HEK293T (cell line): ENCODE results near the gene CPT1B.

Experiments
- FOXK2 ChIP-seq: fragments of 450-650 bp; IDR thresholded peaks from 2 replicates; pipeline ENCODE4 v1.6.1; 2016; ENCODE audit warnings: mild to moderate bottlenecking
- FOXM1 ChIP-seq: fragments of 450-650 bp; IDR thresholded peaks from 2 replicates; pipeline ENCODE4 v1.6.1; 2017; ENCODE audit warnings: mild to moderate bottlenecking, borderline replicate concordance
- LEF1 ChIP-seq: fragments of 450-650 bp; IDR thresholded peaks from 2 replicates; pipeline ENCODE4 v1.6.1; 2017; ENCODE audit warnings: mild to moderate bottlenecking, borderline replicate concordance
- NFRKB ChIP-seq: fragments of 450-650 bp; IDR thresholded peaks from 2 replicates; pipeline ENCODE4 v1.6.1; 2016; ENCODE audit warnings: mild to moderate bottlenecking, moderate library complexity
- SP1 ChIP-seq: fragments of 450-650 bp; IDR thresholded peaks from 2 replicates; pipeline ENCODE4 v1.6.1; 2017
- SUZ12 ChIP-seq: fragments of 450-650 bp; IDR thresholded peaks from 2 replicates; pipeline ENCODE4 v1.6.1; 2016; ENCODE audit warnings: mild to moderate bottlenecking
- TARDBP ChIP-seq: fragments of 450-650 bp; IDR thresholded peaks from 2 replicates; pipeline ENCODE4 v1.6.1; 2016

DNA sequence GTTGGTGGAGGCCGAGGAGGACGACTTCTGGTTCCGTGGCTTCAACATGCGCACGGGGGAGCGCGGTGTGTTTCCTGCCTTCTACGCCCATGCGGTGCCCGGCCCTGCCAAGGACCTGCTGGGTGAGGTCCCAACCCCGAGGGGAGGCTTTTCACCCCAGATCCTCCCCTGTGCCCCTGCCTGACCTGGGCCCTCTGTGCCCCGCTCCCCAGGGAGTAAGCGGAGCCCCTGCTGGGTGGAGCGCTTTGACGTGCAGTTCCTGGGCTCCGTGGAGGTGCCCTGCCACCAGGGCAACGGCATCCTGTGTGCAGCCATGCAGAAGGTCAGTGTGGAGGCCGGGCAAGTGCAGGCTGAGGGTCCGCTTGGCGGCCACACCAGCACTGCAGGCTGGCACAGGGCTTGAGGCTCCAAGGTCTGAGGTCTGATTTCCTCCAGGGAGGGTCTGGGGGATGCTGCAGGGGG is 27.4 kb upstream of the CPT1B start:
- TF ChIP-seq FOXK2 (no peak), SP1 (no peak), SUZ12 (no peak), NFRKB (no peak), FOXM1 (no peak), TARDBP (no peak), LEF1 (no peak)
